GM12878 (cell line): ENCODE data around the gene DNAJC13. TPM values are rescaled to one million over a fixed set of nuclear protein-coding genes. Genes with fewer than 3 reads are reported as not detected.

Experiments
- ATAC-seq: fragments of 200-7000 bp; cut with Tn5 transposase; 3 replicates; pipeline ENCODE4 v1.9.1; 2020; ENCODE audit warnings: mild to moderate bottlenecking, moderate library complexity
- BruUV-seq: library from RNA; stranded (reverse); fragments of 400-500 nt; replicated peaks from 2 replicates; lab custom pipeline; 2021; lab: Mats Ljungman, UMichigan
- CTCF ChIA-PET: fragments of 300-600 bp; sonication (Branson Sonifier 250); formaldehyde crosslinking; extraction: SDS; loops from one replicate; lab custom pipeline; 2021; ENCODE audit warnings: inconsistent platforms; lab: Yijun Ruan, JAX
- POLR2A ChIA-PET: fragments of 350-600 bp; formaldehyde crosslinking; extraction: SDS; loops from one replicate; lab custom pipeline; 2021; ENCODE audit warnings: inconsistent platforms; lab: Charles Lee
- RAD21 ChIA-PET: fragments of 300-600 bp; sonication (Branson Sonifier 250); formaldehyde crosslinking; loops from one replicate; lab custom pipeline; 2023; ENCODE audit warnings: antibody characterized with exemption; ENCODE audit not compliant: unreplicated experiment; lab: Charles Lee
- SMC1A ChIA-PET: fragments of 300-600 bp; sonication (Branson Sonifier 250); formaldehyde crosslinking; loops from one replicate; lab custom pipeline; 2023; ENCODE audit not compliant: unreplicated experiment, uncharacterized antibody; lab: Charles Lee
- DNase-seq: peaks from one replicate; pipeline ENCODE4 v3.0.0-alpha.2; 2011; ENCODE audit warnings: low read depth, low spot score
- FAIRE-seq: peaks from 3 replicates; lab custom pipeline; 2011; peaks lifted over from hg19 to GRCh38; lab: Jason Lieb, UNC
- H2AFZ ChIP-seq: 2 replicates; pipeline ENCODE4 v1.6.0; 2011; ENCODE audit warnings: low read depth, low read length, control low read depth; ENCODE audit not compliant: control insufficient read depth
- H3K27ac ChIP-seq: 2 replicates; pipeline ENCODE4 v1.5.1; 2011; ENCODE audit warnings: control low read depth; ENCODE audit not compliant: control insufficient read depth, insufficient read depth
- H3K27me3 ChIP-seq, 2 experiments: replicated peaks in 1 of 2; 2 replicates each; pipeline versions ENCODE4 v1.6.0 to v1.6.1; 2011; ENCODE audit warnings: low read length in 1 of 2; ENCODE audit not compliant: control insufficient read depth in 2 of 2, insufficient read depth in 2 of 2
- H3K36me3 ChIP-seq, 2 experiments: 2 replicates each; pipeline ENCODE4 v1.5.1; 2011; ENCODE audit warnings: low read length in 1 of 2; ENCODE audit not compliant: control insufficient read depth in 2 of 2, insufficient read depth in 2 of 2
- H3K4me1 ChIP-seq: 2 replicates; pipeline ENCODE4 v1.6.1; 2011; ENCODE audit warnings: mild to moderate bottlenecking, low read length, moderate library complexity, mixed read lengths; ENCODE audit not compliant: control insufficient read depth, insufficient read depth
- H3K4me2 ChIP-seq: 2 replicates; pipeline ENCODE4 v1.6.0; 2011; ENCODE audit warnings: control low read depth; ENCODE audit not compliant: control insufficient read depth, insufficient read depth
- H3K4me3 ChIP-seq: fragments of 200-600 bp; sonication (generic); 2 replicates; pipeline ENCODE4 v1.5.1; 2016
- H3K79me2 ChIP-seq: 2 replicates; pipeline ENCODE4 v1.6.0; 2011; ENCODE audit warnings: low read length; ENCODE audit not compliant: control insufficient read depth, insufficient read depth
- H3K9ac ChIP-seq: 2 replicates; pipeline ENCODE4 v1.8.0; 2011; ENCODE audit warnings: low read length, control low read depth, mixed read lengths; ENCODE audit not compliant: control insufficient read depth, insufficient read depth
- H3K9me3 ChIP-seq: replicated peaks from 3 replicates; pipeline ENCODE4 v1.5.1; 2011; ENCODE audit warnings: mild to moderate bottlenecking, low read length; ENCODE audit not compliant: control insufficient read depth, insufficient read depth
- H4K20me1 ChIP-seq: 2 replicates; pipeline ENCODE4 v1.6.0; 2011; ENCODE audit not compliant: control insufficient read depth, insufficient read depth
- BHLHE40 ChIP-seq, 2 experiments: fragments of 450-650 bp in 1 of 2; IDR thresholded peaks; 2 replicates each; pipeline ENCODE4 v1.6.1; 2011 to 2017; ENCODE audit warnings: low read depth in 2 of 2, borderline replicate concordance in 1 of 2, improper control_type of control experiment in 1 of 2, low read length in 1 of 2, mild to moderate bottlenecking in 1 of 2
- CHD4 ChIP-seq: fragments of 200-600 bp; sonication (generic); IDR thresholded peaks from 2 replicates; pipeline ENCODE4 v1.6.1; 2016; ENCODE audit warnings: mild to moderate bottlenecking
- E2F8 ChIP-seq: fragments of 450-650 bp; IDR thresholded peaks from 2 replicates; pipeline ENCODE4 v1.6.1; 2018; ENCODE audit warnings: mild to moderate bottlenecking, low read depth, moderate library complexity; ENCODE audit not compliant: partially characterized antibody
- MXI1 ChIP-seq: fragments of 150-350 bp; IDR thresholded peaks from 2 replicates; pipeline ENCODE4 v1.6.1; 2011; ENCODE audit warnings: low read depth, mild to moderate bottlenecking, inconsistent platforms, low read length, improper control_type of control experiment
- SPI1 ChIP-seq: IDR thresholded peaks from 2 replicates; pipeline ENCODE4 v1.6.1; 2011; ENCODE audit warnings: low read depth, mild to moderate bottlenecking, low read length, moderate library complexity, borderline replicate concordance; ENCODE audit not compliant: insufficient read depth
- SREBF2 ChIP-seq: IDR thresholded peaks from 2 replicates; pipeline ENCODE4 v1.6.1; 2012; ENCODE audit warnings: mild to moderate bottlenecking, low read length
- WRNIP1 ChIP-seq: IDR thresholded peaks from 2 replicates; pipeline ENCODE4 v1.6.1; 2011; ENCODE audit warnings: low read depth, low read length, improper control_type of control experiment, borderline replicate concordance
- ZNF217 ChIP-seq: fragments of 450-650 bp; IDR thresholded peaks from 2 replicates; pipeline ENCODE4 v1.6.1; 2017; ENCODE audit warnings: antibody characterized with exemption, mild to moderate bottlenecking
- ZNF592 ChIP-seq: fragments of 450-650 bp; IDR thresholded peaks from 2 replicates; pipeline ENCODE4 v1.6.1; 2017; ENCODE audit warnings: mild to moderate bottlenecking, moderate library complexity
- WGBS: methylation state at CpG from one replicate; pipeline ENCODE4 v1.1.6; 2016; ENCODE audit warnings: low lambda C conversion rate; ENCODE audit not compliant: insufficient replicate concordance, insufficient coverage; ENCODE audit errors: missing lambda C conversion rate; 5-methylcytosine and 5-hydroxymethylcytosine counted together
- in situ Hi-C: fragments of 300-500 bp; cut with MboI; formaldehyde crosslinking; loops from 9 replicates; pipeline ENCODE4 v1.14.3; 2018; ENCODE audit warnings: mixed read lengths
- intact Hi-C: fragments of 100-400 bp; cut with micrococcal nuclease; formaldehyde crosslinking; loops from one replicate; pipeline ENCODE4 v1.14.2; 2022; ENCODE audit not compliant: unreplicated experiment
- polyA plus RNA-seq, 11 experiments: library from polyadenylated mRNA; depleted of rRNA in 4 of 11; unstranded in 6 of 11; stranded (reverse) in 5 of 11; fragments of >200 nt; fragmentation: Nextera tagmentation in 4 of 11; fragmentation: Illumina TruSeq in 1 of 11; extraction: Ambion mirVana in 4 of 11; extraction: Trizol in 1 of 11; gene quantifications; 1 replicate in 1 of 11; 2 replicates in 10 of 11; pipeline versions ENCODE4 v1.2.1 to v1.2.3, GENCODE V29; 2011 to 2016; ENCODE audit warnings: inconsistent platforms in 2 of 11, missing spikeins in 2 of 11, low read depth in 1 of 11
- total RNA-seq, 4 experiments: library from RNA; depleted of rRNA in 3 of 4; stranded (reverse); fragments of >200 nt in 3 of 4; fragmentation: Illumina TruSeq in 1 of 4; extraction: Trizol in 1 of 4; gene quantifications; 2 replicates each; pipeline versions ENCODE4 v1.2.1 to v1.2.3, GENCODE V29; 2013 to 2021

The DNAJC13 gene
- total and polyA plus RNA-seq, 10 of the 15 experiments (the other 5 are each of a cell fraction or from before 2014, with no cell fraction given): 8.3 to 33.9 (median 17.0) TPM

- H3K9ac ChIP-seq: no peak overlapping the region
- no peak for TF ChIP-seq MXI1
- peak; percentile 62; the same call in 1 of the 2 replicates for TF ChIP-seq SPI1
- TF ChIP-seq BHLHE40 (IDR thresholded peaks at IDR 0.05; ENCODE audit: borderline replicate concordance in 1 of 2, low read depth in 2 of 2, low read length in 1 of 2): no peak
- ATAC-seq (no peak), FAIRE-seq (no peak), DNase-seq (no peak)
- ChIA-PET SMC1A (no interaction called here), RAD21 (no interaction called here), CTCF (no interaction called here), POLR2A (no interaction called here)
- no peaks in the 10 kb centered on the region for H3K79me2 ChIP-seq
- no peak overlapping the region for H3K4me3 ChIP-seq
- intact Hi-C loops: no loop called here
- H3K4me2 ChIP-seq: no peak overlapping the region
- no peaks in the 10 kb centered on the region for H4K20me1 ChIP-seq
- H3K9me3 ChIP-seq: no peaks in the 10 kb centered on the region
- H3K36me3 ChIP-seq: no peaks in the 10 kb centered on the region
- no peak overlapping the region for H3K27ac ChIP-seq
- WGBS: 95% methylated on average over 2 of the region's 2 CpGs
- BruUV-seq: no TSS peak
- H3K4me1 ChIP-seq: peaks cover 5% of the 10 kb centered on the region; the same call in 1 of the 2 replicates
- H3K27me3 ChIP-seq: no peaks in the 10 kb centered on the region; a peak in 1 of 4 replicates
- no peak overlapping the region for H2AFZ ChIP-seq
- in situ Hi-C loops: no loop called here
Measured at GRCh38 chr3:132407025-132407424, 10.3 kb upstream of the DNAJC13 start.

GRCh38 chr3:132414841-132415240, 2.5 kb upstream of the DNAJC13 start:
- H3K4me2 ChIP-seq: no peak overlapping the region
- H4K20me1 ChIP-seq: no peaks in the 10 kb centered on the region
- no peak overlapping the region for H3K27ac ChIP-seq
- ATAC-seq (no peak), DNase-seq (no peak), FAIRE-seq (no peak)
- CTCF ChIA-PET: no interaction called here
- H3K9me3 ChIP-seq: no peaks in the 10 kb centered on the region
- intact Hi-C loops (no loop called here), in situ Hi-C loops (no loop called here)
- no peak overlapping the region for H3K4me3 ChIP-seq
- SMC1A ChIA-PET: no interaction called here
- H3K79me2 ChIP-seq: peaks cover 23% of the 10 kb centered on the region
- 76% methylated on average over 1 of the region's 1 CpG for WGBS
- POLR2A ChIA-PET: no interaction called here
- H3K4me1 ChIP-seq: peaks cover 7% of the 10 kb centered on the region
- H3K27me3 ChIP-seq: no peaks in the 10 kb centered on the region
- no peak overlapping the region for H2AFZ ChIP-seq
- H3K9ac ChIP-seq: no peak overlapping the region
- BruUV-seq: no TSS peak
- H3K36me3 ChIP-seq: no peaks in the 10 kb centered on the region
- RAD21 ChIA-PET: no interaction called here
- TF ChIP-seq ZNF217 (no peak), ZNF592 (no peak), CHD4 (no peak), SREBF2 (no peak), WRNIP1 (no peak), E2F8 (no peak)
